Measurements from ENCODE around the gene USP31. TPM values are rescaled to one million over a fixed set of nuclear protein-coding genes. Genes with fewer than 3 reads are reported as not detected.

USP31 gene
- total RNA-seq, 1 donor from 2014 or later = 32.2 TPM

DNA sequence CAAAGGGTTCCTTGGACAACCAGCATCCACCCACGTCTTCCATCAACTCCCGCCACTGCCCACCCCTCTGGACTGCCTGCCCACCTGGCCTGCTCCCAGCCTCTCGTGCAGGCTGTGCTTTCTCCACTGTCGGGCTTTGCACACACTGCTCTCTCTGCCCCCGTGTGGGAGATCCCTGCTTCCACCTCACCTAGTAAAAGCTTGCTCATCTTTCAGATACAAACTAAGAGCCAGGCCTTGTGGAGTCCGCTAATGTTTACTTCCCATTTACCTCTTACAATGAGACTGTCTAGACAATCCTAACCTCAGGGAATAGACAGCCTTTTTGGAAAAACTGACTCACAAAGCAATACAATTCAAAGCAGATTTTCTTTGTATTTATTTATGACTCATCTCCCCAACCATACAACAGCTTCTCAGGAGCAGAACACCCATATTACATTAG lies 67.6 kb downstream of the USP31 start:
- no peak for DNase-seq (ENCODE audit: extremely low spot score in 2 of 2)
- peaks cover 0 to 36% of the 10 kb centered on the region in 2 donors for H3K36me3 ChIP-seq
- TF ChIP-seq, protein P1, sequence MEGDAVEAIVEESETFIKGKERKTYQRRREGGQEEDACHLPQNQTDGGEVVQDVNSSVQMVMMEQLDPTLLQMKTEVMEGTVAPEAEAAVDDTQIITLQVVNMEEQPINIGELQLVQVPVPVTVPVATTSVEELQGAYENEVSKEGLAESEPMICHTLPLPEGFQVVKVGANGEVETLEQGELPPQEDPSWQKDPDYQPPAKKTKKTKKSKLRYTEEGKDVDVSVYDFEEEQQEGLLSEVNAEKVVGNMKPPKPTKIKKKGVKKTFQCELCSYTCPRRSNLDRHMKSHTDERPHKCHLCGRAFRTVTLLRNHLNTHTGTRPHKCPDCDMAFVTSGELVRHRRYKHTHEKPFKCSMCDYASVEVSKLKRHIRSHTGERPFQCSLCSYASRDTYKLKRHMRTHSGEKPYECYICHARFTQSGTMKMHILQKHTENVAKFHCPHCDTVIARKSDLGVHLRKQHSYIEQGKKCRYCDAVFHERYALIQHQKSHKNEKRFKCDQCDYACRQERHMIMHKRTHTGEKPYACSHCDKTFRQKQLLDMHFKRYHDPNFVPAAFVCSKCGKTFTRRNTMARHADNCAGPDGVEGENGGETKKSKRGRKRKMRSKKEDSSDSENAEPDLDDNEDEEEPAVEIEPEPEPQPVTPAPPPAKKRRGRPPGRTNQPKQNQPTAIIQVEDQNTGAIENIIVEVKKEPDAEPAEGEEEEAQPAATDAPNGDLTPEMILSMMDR (IDR thresholded peaks at IDR 0.05) = no peak
- TF ChIP-seq POLR2A (IDR thresholded peaks at IDR 0.05) (no peak), POLR2AphosphoS5 (IDR thresholded peaks at IDR 0.05; ENCODE audit: insufficient read depth in 1 of 2, low read depth in 1 of 2) (no peak)
- H3K4me1 ChIP-seq = peaks cover 13% of the 10 kb centered on the region
- no peaks in the 10 kb centered on the region for H3K27me3 ChIP-seq
- no peak overlapping the region for H3K4me3 ChIP-seq
- no peaks in the 10 kb centered on the region for H3K9me3 ChIP-seq
- intact Hi-C loops (cut with DNase I) = no loop called here
- no peak overlapping the region for H3K27ac ChIP-seq

- H3K36me3 ChIP-seq = peaks cover 0 to 31% of the 10 kb centered on the region in 2 donors
- H3K4me3 ChIP-seq = no peak overlapping the region
- H3K27ac ChIP-seq = no peak overlapping the region
- DNase-seq (ENCODE audit: extremely low spot score in 2 of 2) = no peak
- intact Hi-C loops (cut with DNase I) = no loop called here
- H3K27me3 ChIP-seq = no peaks in the 10 kb centered on the region
- no peak for TF ChIP-seq POLR2AphosphoS5 (IDR thresholded peaks at IDR 0.05; ENCODE audit: insufficient read depth in 1 of 2, low read depth in 1 of 2)
- TF ChIP-seq POLR2A (IDR thresholded peaks at IDR 0.05) = no peak
- peaks cover 13% of the 10 kb centered on the region for H3K4me1 ChIP-seq
- no peaks in the 10 kb centered on the region for H3K9me3 ChIP-seq
Observed at GRCh38 chr16:23080747-23081146, 68.5 kb downstream of the USP31 start.

DNA sequence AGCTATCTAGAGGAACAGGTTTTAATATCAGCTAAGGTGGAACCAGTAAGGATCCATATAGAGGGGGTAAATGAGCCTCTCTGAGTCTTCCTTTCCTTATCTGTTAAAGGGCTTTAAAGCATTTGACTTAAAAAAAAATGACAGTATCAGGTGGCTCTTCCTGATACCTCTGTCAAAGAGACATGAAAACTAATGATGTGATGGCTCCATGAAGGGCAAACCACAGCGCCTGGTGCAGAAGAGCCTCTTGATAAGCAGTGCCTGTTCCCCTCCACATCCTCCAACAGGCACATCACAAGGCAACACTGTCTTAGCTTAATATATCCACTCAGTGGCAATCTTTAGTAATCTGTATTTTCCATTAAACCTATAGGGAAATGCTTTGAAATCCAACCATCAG lies 68.9 kb downstream of the USP31 start:
- intact Hi-C loops (cut with DNase I) = no loop called here
- Histone ChIP-seq H3K4me3 (no peak overlapping the region), H3K4me1 (peaks cover 13% of the 10 kb centered on the region), H3K9me3 (no peaks in the 10 kb centered on the region), H3K27me3 (no peaks in the 10 kb centered on the region), H3K27ac (no peak overlapping the region), H3K36me3 (peaks cover 0 to 31% of the 10 kb centered on the region in 2 donors)
- no peak for DNase-seq (ENCODE audit: extremely low spot score in 2 of 2)
- TF ChIP-seq, protein P1 (IDR thresholded peaks at IDR 0.05) = no peak
- TF ChIP-seq POLR2AphosphoS5 (IDR thresholded peaks at IDR 0.05; ENCODE audit: insufficient read depth in 1 of 2, low read depth in 1 of 2) = no peak
- TF ChIP-seq POLR2A (IDR thresholded peaks at IDR 0.05) = no peak

- Histone ChIP-seq H3K36me3 (peaks cover 0 to 31% of the 10 kb centered on the region in 2 donors), H3K27ac (no peak overlapping the region), H3K9me3 (no peaks in the 10 kb centered on the region), H3K4me1 (peaks cover 13% of the 10 kb centered on the region), H3K4me3 (no peak overlapping the region), H3K27me3 (no peaks in the 10 kb centered on the region)
- no peak for DNase-seq (ENCODE audit: extremely low spot score in 2 of 2)
- TF ChIP-seq, protein P1 (IDR thresholded peaks at IDR 0.05) = no peak
- TF ChIP-seq POLR2AphosphoS5 (IDR thresholded peaks at IDR 0.05; ENCODE audit: insufficient read depth in 1 of 2, low read depth in 1 of 2) (no peak), POLR2A (IDR thresholded peaks at IDR 0.05) (no peak)
- intact Hi-C loops (cut with DNase I) = no loop called here
Observed at GRCh38 chr16:23079675-23080301, 69.5 kb downstream of the USP31 start.

- H3K36me3 ChIP-seq = peaks cover 0 to 33% of the 10 kb centered on the region in 2 donors
- no peak overlapping the region for H3K27ac ChIP-seq
- H3K4me1 ChIP-seq = peaks cover 19% of the 10 kb centered on the region
- TF ChIP-seq, protein P1 (IDR thresholded peaks at IDR 0.05) = no peak
- TF ChIP-seq POLR2A (IDR thresholded peaks at IDR 0.05) (no peak), POLR2AphosphoS5 (IDR thresholded peaks at IDR 0.05; ENCODE audit: insufficient read depth in 1 of 2, low read depth in 1 of 2) (no peak)
- H3K4me3 ChIP-seq = no peak overlapping the region
- H3K9me3 ChIP-seq = no peaks in the 10 kb centered on the region
- intact Hi-C loops (cut with DNase I) = no loop called here
- DNase-seq (ENCODE audit: extremely low spot score in 2 of 2) = no peak
- no peaks in the 10 kb centered on the region for H3K27me3 ChIP-seq
Observed at GRCh38 chr16:23074423-23074822, 74.8 kb downstream of the USP31 start.

Measured in vagina (tissue), 2 donors.